ENCODE measurements around the gene RIPK4. TPM values are rescaled to one million over a fixed set of nuclear protein-coding genes. Genes with fewer than 3 reads are reported as not detected.

RIPK4 gene
- polyA plus RNA-seq, 1 donor from 2014 or later, result not detected

GRCh38 chr21:41810597-41810932 is 43.7 kb upstream of the RIPK4 start:
- TF ChIP-seq EZH2 (IDR thresholded peaks at IDR 0.05; ENCODE audit: borderline replicate concordance, insufficient read depth, low read length, poor library complexity, severe bottlenecking) (no peak), SMC3 (conservative IDR thresholded peaks at IDR 0.05; ENCODE audit: poor library complexity) (no peak), RAD21 (conservative IDR thresholded peaks at IDR 0.05) (no peak), EP300 (conservative IDR thresholded peaks at IDR 0.05; ENCODE audit: poor library complexity, severe bottlenecking) (no peak), POLR2AphosphoS5 (IDR thresholded peaks at IDR 0.05) (no peak), REST (IDR thresholded peaks at IDR 0.05; ENCODE audit: borderline replicate concordance) (no peak), TAF1 (IDR thresholded peaks at IDR 0.05; ENCODE audit: low read depth) (no peak), CTCF (IDR thresholded peaks at IDR 0.05; ENCODE audit: poor library complexity, severe bottlenecking) (no peak), MXI1 (conservative IDR thresholded peaks at IDR 0.05; ENCODE audit: poor library complexity, severe bottlenecking) (no peak)
- no peaks in the 10 kb centered on the region for H3K9me2 ChIP-seq (ENCODE audit: insufficient read depth, low read length)
- H3K9ac ChIP-seq (ENCODE audit: low read length), result no peak overlapping the region
- H2AFZ ChIP-seq (ENCODE audit: low read depth, low read length), result no peak overlapping the region
- no peak overlapping the region for H3K27ac ChIP-seq (ENCODE audit: low read length)
- H3K4me2 ChIP-seq (ENCODE audit: low read length), result no peak overlapping the region
- H4K20me1 ChIP-seq (ENCODE audit: insufficient read depth), result no peaks in the 10 kb centered on the region
- no peak overlapping the region for H3K4me3 ChIP-seq (ENCODE audit: low read length)
- H3K36me3 ChIP-seq (ENCODE audit: insufficient read depth, low read length), result no peaks in the 10 kb centered on the region
- no peaks in the 10 kb centered on the region for H3K79me2 ChIP-seq (replicated peaks; ENCODE audit: insufficient read depth, low read length)
- no peaks in the 10 kb centered on the region for H3F3A ChIP-seq (ENCODE audit: insufficient read depth, low read length, poor library complexity, severe bottlenecking)
- no peaks in the 10 kb centered on the region for H3K9me3 ChIP-seq (ENCODE audit: low read length)
- H3K27me3 ChIP-seq (ENCODE audit: insufficient read depth, low read depth, low read length), result no peaks in the 10 kb centered on the region

GRCh38 chr21:41809891-41810596 is 43.2 kb upstream of the RIPK4 start:
- Histone ChIP-seq H3K9me3 (ENCODE audit: low read length) (no peaks in the 10 kb centered on the region), H3K79me2 (replicated peaks; ENCODE audit: insufficient read depth, low read length) (no peaks in the 10 kb centered on the region), H3K36me3 (ENCODE audit: insufficient read depth, low read length) (no peaks in the 10 kb centered on the region), H4K20me1 (ENCODE audit: insufficient read depth) (no peaks in the 10 kb centered on the region), H3K4me3 (ENCODE audit: low read length) (no peak overlapping the region), H3K27ac (ENCODE audit: low read length) (no peak overlapping the region), H3K27me3 (ENCODE audit: insufficient read depth, low read depth, low read length) (no peaks in the 10 kb centered on the region), H3F3A (ENCODE audit: insufficient read depth, low read length, poor library complexity, severe bottlenecking) (no peaks in the 10 kb centered on the region), H3K4me2 (ENCODE audit: low read length) (no peak overlapping the region), H3K9ac (ENCODE audit: low read length) (no peak overlapping the region), H3K9me2 (ENCODE audit: insufficient read depth, low read length) (no peaks in the 10 kb centered on the region), H2AFZ (ENCODE audit: low read depth, low read length) (no peak overlapping the region)
- TF ChIP-seq POLR2AphosphoS5 (IDR thresholded peaks at IDR 0.05) (no peak), EZH2 (IDR thresholded peaks at IDR 0.05; ENCODE audit: borderline replicate concordance, insufficient read depth, low read length, poor library complexity, severe bottlenecking) (no peak), MXI1 (conservative IDR thresholded peaks at IDR 0.05; ENCODE audit: poor library complexity, severe bottlenecking) (no peak), RAD21 (conservative IDR thresholded peaks at IDR 0.05) (no peak), CTCF (IDR thresholded peaks at IDR 0.05; ENCODE audit: poor library complexity, severe bottlenecking) (no peak), TAF1 (IDR thresholded peaks at IDR 0.05; ENCODE audit: low read depth) (no peak), REST (IDR thresholded peaks at IDR 0.05; ENCODE audit: borderline replicate concordance) (no peak), EP300 (conservative IDR thresholded peaks at IDR 0.05; ENCODE audit: poor library complexity, severe bottlenecking) (no peak), SMC3 (conservative IDR thresholded peaks at IDR 0.05; ENCODE audit: poor library complexity) (no peak)
